NCI-H1105 treated with DMSO at 0.1 percent for 48 hours (cell line): ENCODE data around the gene ELK4.

Source experiments
- DNase-seq: peaks from one replicate; lab custom pipeline; 2025; lab: John Stamatoyannopoulos, UW

ELK4 gene

GRCh38 chr1:205629751-205630150 lies 2.1 kb downstream of the ELK4 start:
- no peak for DNase-seq

- no peak for DNase-seq
Observed at GRCh38 chr1:205627956-205628355, 3.9 kb downstream of the ELK4 start.

GRCh38 chr1:205626216-205626615 lies 5.6 kb downstream of the ELK4 start:
- DNase-seq: no peak

- no peak for DNase-seq
Observed at GRCh38 chr1:205623646-205624045, 8.2 kb downstream of the ELK4 start.

- DNase-seq: no peak
Observed at GRCh38 chr1:205620269-205620668, 11.5 kb downstream of the ELK4 start.

GRCh38 chr1:205619376-205619775 lies 12.4 kb downstream of the ELK4 start:
- DNase-seq: no peak

GRCh38 chr1:205616563-205617293 lies 15.1 kb downstream of the ELK4 start:
- no peak for DNase-seq

- DNase-seq: no peak
Observed at GRCh38 chr1:205615789-205616188, 16.0 kb downstream of the ELK4 start.

- no peak for DNase-seq
Observed at GRCh38 chr1:205613854-205614412, 17.9 kb downstream of the ELK4 start.

- DNase-seq: no peak
Observed at GRCh38 chr1:205612556-205612955, 19.3 kb downstream of the ELK4 start.

GRCh38 chr1:205612104-205612503 lies 19.7 kb downstream of the ELK4 start:
- DNase-seq: no peak

- no peak for DNase-seq
Observed at GRCh38 chr1:205610901-205611466, 20.8 kb downstream of the ELK4 start.

GRCh38 chr1:205610036-205610435 lies 21.8 kb downstream of the ELK4 start:
- no peak for DNase-seq

GRCh38 chr1:205604825-205605505 lies 26.8 kb downstream of the ELK4 start:
- no peak for DNase-seq

- DNase-seq: no peak
Observed at GRCh38 chr1:205604059-205604458, 27.8 kb downstream of the ELK4 start.

GRCh38 chr1:205601205-205601604 lies 30.6 kb downstream of the ELK4 start:
- no peak for DNase-seq

- DNase-seq: no peak
Observed at GRCh38 chr1:205600085-205600484, 31.7 kb downstream of the ELK4 start.

- DNase-seq: no peak
Observed at GRCh38 chr1:205599669-205600042, 32.2 kb downstream of the ELK4 start.

- no peak for DNase-seq
Observed at GRCh38 chr1:205598841-205599668, 32.8 kb downstream of the ELK4 start.

- DNase-seq: no peak
Observed at GRCh38 chr1:205597691-205598314, 34.0 kb downstream of the ELK4 start.

GRCh38 chr1:205596876-205597275 lies 34.9 kb downstream of the ELK4 start:
- DNase-seq: no peak

GRCh38 chr1:205595861-205596260 lies 36.0 kb downstream of the ELK4 start:
- no peak for DNase-seq
